GM19468 (cell line): ENCODE data around the gene VEGFA.

Source experiments
- ATAC-seq: cut with Tn5 transposase; IDR thresholded peaks from one replicate; pipeline ENCODE4 v1.9.1; 2021; ENCODE audit warnings: mild to moderate bottlenecking, moderate library complexity, moderate number of reproducible peaks; ENCODE audit not compliant: unreplicated experiment; ENCODE audit errors: extremely low read depth

VEGFA gene

DNA sequence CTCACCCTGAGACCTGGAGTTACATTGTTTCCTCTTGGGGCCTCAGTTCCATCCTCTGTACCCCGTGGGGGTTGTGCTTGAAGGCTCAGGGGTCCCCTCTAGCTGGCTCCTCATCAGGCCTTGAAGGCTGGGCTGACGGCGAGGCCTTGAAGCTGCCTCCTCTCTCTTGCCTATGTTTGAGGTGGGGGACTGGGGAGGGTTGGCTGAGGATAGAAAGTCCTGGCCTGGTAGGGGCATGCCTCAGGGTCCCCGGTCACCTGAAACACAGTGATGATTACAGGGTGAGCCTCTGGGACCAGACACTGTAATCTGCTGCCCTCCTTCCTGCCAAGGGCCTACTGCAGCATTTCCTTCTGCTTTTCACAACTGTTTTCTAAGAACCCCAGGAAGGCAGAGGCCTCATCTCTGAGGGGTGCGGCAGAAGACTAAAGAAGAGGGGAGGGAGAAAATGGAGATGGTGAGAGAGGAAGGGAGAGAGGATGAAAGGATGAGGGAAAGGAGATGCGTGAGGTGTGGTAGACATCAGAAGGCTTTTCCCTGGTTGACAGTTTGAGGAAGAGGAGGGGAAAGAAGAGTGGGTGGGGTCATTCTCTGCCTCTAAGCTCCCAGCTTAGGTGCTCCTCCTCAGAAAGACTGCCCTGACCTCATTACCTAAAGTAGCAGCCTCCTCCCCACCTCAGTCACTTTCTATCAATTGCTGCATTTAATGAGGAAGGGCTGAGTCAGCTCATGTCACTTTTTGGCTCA lies 29.7 kb downstream of the VEGFA start:
- ATAC-seq = no peak

DNA sequence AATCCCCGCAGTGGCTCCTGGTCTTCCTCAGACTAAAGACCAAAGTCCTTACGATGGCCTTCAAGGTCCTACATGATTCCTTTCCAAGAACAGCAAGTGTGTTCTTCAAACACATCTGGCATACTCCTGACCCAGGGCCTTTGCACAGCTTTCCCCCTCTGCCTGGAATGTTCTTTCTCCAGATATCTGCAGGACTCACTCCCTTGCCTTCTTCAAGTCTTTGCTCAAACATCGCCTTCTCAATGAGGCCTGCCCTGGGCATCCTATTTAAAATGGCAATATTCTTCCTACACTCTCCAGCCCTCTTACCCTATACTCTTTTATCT lies 30.2 kb downstream of the VEGFA start:
- ATAC-seq = no peak

DNA sequence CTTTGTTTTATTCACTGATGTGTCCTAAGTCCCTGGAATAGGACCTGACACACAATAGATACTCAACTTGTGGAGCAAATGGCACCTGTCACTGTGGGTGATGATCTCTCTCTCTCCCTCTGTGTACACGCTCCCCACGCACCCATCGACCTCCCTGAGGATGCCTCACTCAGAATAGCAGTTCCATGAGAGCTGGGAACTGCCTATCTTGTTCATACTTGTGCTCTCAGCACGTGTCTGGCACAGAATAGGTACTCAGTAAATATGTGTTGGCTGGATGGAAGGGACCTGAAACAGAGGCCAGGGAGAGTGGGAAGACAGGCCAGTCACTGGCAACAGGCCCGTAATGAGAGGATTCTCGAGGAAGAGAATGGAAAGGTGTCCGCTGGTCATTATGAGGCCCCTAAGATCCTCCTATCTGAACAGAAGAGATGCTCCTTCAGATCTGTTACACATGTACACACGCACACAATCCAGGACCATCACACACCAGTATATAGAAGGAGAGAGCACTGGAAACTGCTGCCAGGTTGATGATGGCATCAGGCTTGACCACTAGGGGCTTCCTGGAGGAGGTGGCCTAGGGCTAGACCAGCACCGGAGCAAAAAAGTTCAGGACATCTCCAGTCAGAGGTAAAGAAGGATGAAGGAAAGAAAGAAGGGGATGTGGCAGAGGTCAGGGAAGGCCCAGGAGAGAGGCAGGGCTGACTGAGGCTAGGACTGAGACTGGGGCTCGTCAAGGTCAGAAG lies 30.9 kb downstream of the VEGFA start:
- ATAC-seq = no peak

DNA sequence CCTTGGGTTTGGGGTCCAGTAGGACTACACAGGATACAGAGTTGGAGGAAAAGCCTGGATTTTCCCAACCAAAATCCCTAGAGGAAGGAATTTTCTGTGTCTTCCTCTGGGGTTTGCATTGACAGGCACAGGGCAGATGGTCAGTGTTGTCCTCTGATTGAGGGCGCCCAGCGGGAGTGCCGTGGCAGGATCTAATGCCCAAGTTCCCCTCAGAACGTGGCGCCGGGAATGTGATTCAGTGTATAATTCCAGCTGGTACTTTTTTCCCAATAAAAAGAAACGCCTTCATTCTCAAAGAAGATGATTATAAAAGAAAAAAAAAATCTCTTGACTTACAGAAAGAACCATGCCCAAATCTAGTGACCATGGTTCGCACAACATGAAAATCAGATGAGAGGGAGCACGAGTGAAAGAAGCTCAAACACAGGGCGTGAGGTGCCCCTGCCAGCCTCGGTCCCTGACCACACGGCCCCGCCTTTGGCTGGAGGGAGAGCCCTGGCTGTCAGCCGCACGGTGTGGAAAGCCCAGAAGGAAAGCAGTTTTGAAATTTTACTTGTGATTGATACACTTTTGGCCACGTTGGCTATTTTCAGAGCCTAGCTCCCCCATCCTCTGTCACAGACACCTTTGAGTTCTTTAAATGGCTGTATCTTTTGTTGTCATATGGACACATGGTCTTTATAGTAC lies 31.6 kb downstream of the VEGFA start:
- ATAC-seq = no peak

DNA sequence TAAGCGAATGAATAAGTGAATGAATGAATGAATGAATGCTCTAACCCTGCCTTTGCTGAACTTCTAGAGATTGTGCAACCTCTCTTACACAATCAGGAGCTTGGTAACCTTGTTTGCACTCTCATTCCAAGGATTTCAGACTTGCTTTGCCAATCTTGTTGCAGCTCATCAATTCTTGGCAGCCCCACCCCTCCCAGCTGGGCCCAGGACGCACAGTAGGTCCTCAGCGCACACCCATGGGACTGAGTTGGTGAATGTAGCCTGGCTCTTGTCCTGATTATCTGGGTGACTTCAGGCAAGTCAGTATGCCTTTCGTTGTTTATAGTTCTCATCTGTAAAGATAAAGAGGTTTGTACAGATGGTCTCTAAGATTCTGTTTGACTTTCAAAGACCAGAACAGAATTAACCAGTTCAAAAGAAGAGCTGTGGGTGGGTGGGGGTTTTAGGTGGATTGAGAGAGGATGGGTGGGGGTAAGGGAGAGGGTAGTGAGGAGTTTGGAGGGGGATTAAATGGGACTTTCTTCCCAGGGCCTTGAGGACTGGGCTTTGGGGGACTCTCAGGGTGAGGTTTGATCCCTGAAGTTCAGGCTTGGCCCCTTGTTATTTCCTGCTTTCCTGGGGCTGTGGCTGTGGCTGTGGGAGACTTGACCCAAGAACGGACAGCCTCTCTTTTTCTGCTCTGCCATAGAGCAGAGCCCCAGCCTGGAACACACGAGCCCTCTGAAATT lies 33.2 kb downstream of the VEGFA start:
- no peak for ATAC-seq

DNA sequence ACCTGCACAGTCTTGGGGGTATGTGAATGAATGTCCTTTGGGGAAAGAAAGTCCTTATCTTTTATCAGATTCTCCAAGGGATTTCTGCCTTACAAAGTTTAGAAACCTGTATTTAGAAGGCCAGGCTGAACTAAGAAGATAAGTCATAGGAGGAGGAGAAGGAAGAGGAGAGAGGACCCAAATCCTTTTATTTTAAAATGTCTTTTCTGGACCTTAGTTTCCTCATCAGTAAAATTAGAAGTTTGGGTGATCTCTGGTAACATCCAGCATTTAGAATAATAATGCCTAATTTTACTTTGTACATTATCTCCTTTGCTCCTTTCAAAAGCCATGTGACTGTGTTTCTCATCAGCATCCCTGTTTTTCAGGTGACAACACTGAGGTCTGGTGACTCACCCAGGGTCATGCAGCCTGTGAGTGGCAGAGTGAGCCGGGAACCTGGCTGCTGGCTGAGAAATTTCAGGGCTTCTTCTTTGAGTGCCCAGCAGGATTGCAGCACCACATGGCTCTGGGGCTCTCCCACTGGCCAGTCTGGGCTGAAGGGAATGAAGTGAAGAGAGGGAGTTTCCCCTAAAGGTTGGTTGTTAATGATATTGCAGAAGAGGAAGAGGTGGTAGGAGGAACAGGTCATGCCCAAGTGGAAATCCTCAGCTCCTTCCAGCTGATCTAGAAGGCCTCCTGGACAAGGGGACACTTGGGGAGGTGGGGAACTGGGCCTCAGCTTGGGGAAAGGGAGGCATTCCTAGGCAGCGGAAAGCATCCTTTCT lies 34.0 kb downstream of the VEGFA start:
- no peak for ATAC-seq

DNA sequence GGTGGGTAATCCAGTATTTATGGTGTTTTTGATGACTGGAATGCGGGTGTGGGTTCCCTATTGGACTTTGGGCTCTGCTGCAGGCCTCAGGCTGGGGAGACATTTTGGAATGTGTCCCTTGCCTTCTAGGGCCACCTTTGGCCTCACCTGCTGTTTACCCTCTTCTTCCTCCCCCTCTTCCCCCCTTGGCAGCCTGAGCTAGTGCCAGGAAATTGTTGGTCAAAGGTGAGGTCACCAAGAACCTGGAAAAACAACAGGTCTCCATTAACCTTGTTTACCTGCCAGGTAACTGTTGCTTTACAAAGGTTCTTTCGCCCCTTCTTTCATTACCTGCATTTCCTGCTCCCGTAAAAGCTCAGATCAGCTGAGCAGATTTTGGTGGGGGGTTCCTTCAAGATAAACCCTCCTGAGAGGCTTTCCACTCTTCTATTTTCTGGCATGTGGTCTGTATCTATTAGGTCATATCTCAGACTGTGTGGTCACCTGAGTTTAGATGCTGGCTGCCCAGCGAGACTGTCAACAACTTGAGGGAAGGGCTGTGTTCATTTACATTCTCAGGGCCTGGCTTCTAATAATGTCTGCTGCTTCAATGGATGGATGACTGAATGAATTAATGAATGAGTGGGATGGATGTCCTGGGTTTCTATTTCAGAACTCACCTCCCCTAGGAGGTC lies 34.7 kb downstream of the VEGFA start:
- no peak for ATAC-seq

DNA sequence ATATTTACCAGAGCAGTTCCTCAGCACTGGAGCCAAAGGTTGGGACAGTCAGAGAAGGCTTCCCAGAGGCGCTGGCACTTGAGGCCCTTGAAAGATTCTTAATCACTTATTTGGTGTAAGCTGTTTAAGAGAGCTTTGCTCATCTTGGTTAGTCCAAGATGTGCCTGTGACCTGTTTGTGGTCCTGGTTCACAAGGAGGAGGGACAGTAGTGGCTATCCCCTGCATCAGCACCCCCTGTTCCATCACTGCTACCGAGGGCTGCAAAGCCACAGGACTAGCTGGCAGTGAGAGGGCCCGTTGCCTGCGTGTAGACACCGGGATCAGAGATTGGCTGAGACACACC lies 35.7 kb downstream of the VEGFA start:
- ATAC-seq = no peak

DNA sequence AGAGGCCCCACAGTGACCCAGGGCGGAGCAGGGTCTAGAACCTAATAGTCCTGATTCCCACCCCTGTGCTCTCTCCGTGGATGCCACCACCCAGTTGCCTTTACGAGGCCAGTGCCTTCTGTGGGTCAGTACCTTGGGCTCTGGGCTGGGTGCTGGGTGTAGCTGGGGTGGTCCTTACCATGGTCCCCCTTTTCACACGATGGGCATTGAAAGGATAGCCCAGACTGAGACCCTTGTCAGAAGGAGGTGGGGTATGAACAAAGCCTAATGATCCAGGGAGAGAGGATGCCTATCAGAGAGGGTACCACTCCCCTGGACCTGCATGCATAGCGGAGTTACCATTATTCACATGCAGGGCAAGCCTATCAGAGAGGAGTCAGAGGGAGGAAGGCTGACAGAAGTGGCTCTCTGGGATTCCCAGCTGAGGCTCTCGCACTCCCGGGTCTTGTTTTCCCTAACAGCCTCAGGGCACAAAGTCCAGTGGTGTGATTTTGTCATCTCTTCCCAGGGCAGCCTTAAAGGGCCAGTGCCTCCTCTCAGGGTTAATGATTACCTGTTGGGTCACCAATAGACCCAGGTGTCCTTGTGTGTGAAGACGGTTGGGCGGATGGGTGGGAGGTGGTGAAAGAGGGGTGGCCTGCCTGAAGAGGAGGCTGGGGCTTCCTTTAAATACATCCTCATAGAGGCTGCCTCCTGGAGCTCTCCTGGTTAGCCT lies 36.2 kb downstream of the VEGFA start:
- ATAC-seq = no peak

DNA sequence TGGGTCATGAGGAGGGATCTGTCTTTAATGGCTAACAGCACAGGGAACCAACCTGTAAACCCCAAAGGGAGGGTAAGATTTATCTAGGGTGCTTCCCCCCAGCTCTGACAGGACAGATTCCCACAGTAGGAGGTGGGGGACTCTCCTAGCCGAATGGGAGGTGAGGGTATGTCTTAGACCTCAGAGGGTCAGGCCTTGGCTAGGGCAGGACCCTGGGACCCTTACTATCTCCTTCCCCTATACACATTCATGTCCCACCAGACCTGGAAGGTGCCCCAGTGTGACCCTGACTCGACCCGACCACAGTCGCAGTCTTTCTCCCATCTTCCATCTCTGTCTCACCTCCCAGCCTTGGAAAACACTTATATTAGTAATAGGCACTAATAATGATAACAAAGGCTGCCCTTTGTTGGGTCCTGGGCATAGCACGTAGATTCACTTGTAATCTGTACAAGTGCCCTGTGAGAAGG lies 36.8 kb downstream of the VEGFA start:
- ATAC-seq = no peak

DNA sequence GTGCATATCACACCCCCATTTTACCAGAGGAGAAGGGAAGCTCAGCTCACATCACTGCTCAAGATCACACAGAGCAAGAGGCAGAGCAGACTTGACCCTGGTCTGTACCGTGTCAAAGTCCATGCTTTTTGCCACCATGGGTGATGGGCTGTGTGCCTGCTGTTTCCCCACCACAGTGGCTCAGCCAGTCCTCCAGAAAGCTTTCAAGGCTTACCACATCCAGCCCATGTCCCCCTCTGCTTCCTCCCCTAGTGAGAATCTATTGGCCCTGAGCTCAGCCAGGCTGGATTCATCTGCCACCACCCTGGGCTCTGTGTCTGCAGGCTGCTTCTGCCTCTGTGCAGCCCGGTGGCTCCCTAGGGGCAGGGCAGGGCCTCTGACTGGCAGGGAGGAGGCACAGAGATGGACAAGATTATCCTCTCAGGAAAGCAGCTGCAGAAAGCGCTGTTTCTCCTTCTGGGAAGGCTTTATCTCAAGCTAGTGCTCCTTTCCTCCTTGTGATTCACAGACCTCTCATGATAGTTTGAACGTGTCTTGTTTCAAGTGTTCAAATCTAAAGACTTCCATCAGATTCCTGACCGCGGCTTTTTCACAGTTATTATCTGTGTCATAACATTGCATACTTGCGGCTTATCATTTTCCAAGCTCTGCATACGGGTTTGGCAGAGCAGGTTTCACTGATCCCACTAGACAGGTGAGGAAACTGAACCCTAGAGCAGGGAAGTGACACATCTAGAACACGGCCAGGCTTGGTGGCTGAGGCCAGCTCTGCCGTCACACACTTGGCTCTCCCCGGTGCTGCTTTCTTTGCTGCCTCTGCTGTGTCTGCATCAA lies 37.4 kb downstream of the VEGFA start:
- no peak for ATAC-seq

DNA sequence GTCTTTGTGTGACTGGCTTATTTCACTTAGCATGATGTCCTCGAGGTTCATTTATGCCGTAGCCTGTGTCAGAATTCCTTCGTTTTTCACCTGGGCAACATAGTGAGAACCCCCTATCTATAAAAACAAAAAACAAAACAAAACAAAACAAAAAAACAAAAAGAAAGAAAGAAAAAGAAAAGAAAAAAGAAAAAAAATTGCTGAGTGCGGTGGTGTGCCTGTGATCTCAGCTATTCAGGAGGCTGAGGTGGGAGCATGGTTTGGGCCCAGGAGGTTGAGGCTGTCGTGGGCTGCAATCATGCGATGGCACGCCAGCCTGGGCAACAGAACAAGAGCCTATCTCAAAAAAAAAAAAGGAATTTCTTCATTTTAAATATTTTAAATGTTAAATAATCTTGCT lies 38.4 kb downstream of the VEGFA start:
- no peak for ATAC-seq

DNA sequence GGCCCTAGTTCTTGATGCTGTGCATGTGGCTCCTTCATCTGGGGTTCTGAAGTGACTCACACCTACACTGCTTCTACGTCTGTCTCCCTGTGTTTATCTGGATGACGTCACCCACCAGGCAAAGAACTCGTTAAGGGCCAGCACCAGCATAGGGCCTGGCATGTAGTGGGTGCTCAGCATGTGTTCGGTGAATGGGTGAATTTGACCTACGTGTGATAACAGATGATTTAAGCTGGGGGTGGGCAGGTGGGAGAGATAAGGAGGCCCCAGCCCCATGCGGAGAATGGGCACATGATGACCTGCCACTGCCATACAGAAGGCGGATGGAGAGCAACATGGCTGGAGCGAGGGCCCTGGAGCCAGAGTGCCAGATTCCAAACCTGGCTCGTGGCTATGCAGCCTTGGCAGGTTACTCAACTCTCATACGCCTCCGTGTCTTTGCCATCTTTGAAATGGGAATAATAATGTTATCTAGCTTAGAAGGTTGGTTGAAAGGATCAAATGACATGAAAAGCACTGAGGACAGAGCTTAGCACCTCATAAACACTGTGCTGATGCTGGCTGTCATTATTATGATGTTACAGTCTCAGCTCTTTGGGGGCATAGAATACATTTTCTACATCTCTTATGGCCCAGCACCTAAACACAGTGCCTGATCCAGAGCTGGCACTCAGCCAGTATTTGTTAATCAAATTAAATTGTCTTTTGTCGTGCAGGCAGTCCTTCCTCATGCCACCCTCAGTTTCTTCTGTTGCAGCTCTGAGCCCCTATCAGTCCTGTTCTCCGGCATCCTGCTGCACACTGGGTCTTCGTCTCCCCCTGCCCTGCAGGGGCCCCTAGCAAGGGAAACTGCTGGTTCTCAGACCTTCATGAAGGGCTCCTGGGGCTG lies 39.6 kb downstream of the VEGFA start:
- no peak for ATAC-seq

DNA sequence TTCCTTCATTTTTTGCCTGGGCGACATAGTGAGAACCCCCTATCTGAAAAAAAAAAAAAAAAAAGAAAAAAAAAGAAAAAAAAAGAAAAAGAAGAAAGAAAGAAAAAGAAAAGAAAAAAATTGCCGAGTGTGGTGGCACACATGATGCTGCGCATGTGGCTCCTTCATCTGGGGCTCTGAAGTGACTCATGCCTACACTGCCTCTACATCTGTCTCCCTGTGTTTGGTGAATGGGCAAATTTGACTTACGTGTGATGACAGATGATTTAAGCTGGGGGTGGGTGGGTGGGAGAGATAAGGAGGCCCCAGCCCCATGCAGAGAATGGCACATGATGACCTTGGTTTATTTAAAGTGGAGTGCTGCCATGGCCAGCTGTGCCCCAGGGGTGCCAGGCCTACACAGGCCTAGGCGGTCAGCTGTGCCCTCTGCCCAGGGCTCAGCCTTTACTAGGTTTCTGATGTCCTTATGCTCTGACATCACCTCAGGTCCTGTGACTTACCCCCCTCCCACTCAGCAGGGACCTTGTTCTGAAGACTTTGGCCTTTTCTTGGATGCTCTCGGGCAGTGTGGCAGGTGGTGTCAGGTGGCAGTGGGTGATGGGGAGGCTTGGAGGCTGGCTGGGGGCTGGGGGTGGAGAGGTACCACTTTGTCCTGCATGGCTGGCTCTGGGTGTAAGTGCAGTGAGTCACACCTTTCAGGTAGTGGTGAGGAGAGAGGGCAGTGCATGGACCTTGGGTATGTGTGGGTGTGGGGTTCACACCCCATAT lies 41.1 kb downstream of the VEGFA start:
- ATAC-seq = no peak

DNA sequence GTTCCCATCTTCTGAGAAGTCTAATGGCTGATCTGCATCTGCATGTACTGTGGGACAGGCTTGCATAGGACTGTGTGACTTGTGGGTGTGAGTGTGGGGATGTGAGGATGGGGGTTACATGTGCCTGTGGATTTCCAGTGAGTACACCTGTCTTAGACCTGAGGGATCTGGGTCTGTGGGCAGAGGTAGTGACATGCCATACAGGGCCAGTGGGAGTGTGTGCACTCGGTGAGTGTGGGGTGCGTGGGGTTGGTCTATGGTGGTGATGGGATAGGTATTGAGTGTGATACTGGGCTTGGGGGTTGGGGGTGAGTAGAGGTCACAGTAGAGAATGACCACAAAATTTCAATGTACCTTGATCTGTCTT lies 41.7 kb downstream of the VEGFA start:
- ATAC-seq = no peak

DNA sequence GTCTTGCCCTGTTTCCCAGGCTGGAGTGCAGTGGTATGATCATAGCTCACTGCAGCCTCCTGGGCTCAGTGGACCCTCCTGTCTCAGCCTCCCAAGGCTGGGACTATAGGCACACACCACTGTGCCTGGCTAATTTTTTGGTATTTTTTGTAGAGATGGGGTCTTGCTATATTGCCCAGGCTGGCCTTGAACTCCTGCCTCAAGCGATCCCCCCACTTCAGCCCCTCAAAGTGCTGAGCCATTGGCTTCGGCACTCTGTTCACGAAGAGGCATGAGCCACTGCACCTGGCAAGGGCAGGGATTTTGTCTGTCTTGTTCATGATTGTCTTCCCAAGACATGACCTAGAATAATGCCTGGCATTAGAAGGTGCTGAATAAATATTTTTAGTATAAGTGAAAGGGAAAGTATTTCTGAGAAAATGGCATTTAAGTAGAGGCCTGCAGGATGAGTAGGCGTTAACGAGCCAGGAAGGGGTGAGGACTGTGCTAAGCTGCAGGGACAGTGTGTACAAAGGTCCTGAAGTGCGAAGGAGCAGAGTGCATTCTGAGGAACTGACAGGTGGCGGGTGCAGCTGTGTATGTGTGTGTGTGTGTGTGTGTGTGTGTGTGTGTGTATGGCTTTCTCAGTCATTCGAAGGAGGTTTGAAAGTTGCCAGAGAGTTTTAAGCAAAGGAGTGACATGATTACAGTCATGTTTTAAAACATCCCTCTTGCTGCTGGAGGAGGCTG lies 43.0 kb downstream of the VEGFA start:
- ATAC-seq = no peak
